Medulla oblongata (tissue), 1 donor: ENCODE data around the gene UBE2K.
"Not testable (repeated sequence)": the region's sequence is repeated elsewhere in the genome, so short reads cannot be mapped to it uniquely, and the experiment has no call there.

Experiments
- DNase-seq: peaks from one replicate; pipeline ENCODE4 v3.0.0-alpha.2; 2015; ENCODE audit errors: extremely low spot score

The UBE2K gene

DNA sequence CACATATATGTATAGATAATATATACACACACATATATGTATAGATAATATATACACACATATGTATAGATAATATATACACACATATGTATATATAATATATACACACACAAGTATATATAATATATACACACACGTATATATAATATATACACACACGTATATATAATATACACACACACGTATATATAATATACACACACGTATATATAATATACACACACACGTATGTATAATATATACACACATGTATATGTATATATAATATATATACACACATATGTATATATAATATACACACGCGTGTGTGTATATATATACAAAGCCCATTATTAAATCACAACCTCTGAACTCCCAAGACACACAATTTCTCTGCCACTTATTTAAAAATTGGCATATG, 8.0 kb upstream of the UBE2K start:
- DNase-seq, result no peak

- DNase-seq, result peak; percentile 60
These were observed 581 bp downstream of the UBE2K start for GRCh38 chr4:39698424-39699009.

DNA sequence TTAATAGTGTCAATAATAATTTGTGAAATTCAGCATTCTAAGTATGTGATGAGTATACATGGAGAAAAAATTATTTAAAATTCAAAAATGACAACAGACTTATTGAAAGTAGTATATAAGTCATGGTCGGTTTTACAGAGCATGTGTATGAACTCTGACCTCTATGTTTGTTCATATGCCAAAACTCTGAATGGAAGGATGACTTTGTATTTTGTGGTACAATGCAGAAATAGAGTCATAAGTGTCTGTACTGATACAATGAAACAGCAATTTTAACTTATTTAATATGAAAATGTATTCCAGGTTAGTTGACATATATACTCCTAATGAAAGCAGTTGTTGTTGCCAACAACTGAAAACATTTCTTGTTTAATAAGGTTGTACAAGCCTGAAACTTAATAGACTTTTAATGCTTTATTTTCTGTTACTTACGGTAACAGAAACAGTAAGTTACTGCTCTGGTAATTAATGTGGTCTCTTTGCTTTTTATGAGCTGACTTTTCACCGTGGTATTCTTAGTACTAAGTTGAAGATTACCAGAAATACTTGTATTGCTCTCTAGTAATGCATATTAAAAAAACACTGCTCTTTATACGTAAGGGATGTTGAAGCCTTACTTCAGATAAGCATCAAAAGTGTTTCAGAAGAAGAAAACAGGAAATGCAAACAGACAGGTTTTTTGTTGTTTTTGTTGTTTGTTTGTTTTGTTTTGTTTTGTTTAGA, 1.9 kb downstream of the UBE2K start:
- DNase-seq, result peak; percentile 22

GRCh38 chr4:39700554-39700953, 2.6 kb downstream of the UBE2K start:
- no peak for DNase-seq

GRCh38 chr4:39702716-39703115, 4.8 kb downstream of the UBE2K start:
- DNase-seq, result no peak

- not testable (repeated sequence) for DNase-seq
These were observed 6.9 kb downstream of the UBE2K start for GRCh38 chr4:39704789-39705188.

DNA sequence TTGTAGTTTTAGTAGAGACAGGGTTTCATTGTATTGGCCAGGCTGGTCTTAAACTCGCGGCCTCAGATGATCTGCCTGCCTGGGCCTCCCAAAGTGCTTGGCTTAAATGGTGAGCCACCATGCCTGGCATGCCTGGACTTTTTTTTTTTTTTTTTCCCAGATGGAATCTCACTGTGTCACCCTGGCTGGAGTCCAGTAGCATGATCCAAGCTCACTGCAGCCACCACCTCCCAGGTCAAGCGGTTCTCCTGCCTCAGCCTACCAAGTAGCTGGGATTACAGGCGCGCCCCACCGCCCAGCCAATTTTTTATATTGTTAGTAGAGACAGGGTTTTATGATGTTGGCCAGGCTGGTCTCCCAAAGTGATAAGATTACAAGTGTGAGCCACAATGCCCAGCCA, 8.4 kb downstream of the UBE2K start:
- no peak for DNase-seq

GRCh38 chr4:39706741-39707511, 9.0 kb downstream of the UBE2K start:
- no peak for DNase-seq

DNA sequence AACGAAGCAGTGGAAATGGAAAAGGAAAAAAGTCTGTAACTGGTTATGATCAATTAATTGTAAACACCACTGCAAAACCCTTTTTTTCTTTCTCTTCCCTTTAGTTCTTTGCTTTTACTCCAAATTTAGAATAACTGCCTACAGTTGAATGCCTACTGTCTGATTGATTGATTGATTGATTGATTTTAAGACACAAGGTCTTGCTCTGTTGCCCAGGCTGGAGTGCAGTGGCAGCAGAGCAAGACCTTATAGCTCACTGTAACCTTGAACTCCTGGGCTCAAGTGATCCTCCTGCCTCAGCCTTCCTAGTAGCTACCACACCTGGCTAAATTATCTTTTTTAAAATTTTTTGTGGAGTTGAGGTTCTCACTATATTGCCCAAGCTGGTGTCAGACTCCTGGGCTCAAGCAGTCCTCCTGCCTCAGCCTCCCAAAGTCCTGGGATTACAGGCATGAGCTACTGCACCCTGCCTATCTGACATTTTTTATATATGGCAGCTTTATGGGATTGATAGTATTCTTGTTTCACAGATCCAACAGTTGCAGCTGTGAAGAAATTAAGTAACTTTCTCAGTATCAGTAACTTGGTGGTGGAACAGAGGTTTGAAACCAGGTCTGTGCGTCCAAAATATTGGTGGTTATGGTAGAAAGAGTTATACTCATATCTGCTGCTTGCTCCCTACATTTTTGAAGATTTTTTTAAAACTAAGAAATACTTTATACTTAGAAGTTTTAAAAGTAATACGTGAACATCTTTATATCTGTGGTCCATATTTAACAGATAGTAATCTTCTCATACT, 12.4 kb downstream of the UBE2K start:
- no peak for DNase-seq

DNA sequence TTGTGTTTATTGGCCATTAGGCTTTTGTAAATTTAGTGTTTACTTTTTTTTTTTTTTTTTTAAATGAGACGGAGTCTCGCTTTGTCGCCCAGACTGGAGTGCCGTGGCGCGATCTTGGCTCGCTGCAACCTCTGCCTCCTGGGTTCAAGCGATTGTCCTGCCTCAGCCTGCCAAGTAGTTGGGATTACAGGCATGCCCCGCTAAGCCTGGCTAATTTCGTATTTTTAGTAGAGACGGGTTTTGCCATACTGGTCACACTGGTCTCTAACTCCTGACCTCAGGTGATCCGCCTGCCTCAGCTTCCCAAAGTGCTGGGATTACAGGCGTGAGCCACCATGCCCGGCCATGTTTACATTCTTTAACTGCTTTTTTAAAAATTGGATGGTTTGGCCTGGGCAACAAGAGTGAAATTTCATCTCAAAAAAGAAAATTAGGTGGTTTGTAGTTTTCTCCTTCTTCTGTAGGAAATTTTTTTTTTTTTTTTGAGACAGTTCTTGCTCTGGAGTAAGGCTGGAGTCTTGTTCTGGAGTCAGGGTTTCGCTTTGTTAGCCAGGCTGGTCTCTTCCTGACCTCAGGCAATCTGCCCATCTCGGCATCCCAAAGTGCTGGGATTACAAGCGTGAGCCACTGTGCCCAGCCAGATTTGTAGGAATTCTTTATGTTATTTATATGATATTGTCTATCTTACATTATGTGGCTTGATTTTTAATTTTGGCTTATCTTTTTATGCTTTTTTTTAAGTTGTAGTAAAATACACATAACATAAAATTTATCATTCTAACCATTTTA, 15.1 kb downstream of the UBE2K start:
- DNase-seq, result no peak

DNA sequence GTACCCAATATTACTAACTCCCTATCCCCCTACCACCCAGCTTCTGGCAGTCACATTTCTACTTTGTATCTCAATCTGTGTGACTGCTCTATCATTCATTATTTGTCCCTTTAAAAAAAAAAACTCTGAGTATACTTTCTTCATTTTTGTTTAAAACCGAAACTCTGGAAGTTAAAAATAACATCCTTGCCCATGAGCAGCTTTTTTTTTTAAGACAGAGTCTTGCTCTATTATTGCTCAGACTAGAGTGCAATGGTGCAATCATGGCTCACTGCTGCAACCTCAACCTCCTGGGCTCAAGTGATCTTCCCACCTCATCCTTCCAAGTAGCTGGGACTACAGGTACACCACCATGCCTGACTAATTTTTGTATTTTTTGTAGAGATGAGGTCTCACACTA, 15.8 kb downstream of the UBE2K start:
- DNase-seq, result no peak

DNA sequence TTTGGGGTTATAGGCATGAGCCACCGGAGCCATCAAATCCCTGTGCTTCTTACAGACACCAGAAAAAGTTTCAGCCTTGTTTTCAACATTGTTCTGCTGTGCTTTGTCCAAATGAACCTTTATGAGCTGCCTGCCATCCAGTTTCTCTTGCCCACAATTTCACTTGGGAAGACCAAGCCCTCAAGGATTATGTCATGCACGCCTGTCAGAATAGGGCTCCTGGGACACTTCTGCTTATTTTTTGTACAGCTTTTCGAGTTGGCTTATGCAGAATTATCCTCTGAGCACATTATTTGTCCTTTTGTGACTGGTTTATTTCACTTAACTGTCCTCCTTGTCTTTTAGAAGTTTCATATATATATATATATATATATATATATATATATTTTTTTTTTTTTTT, 16.2 kb downstream of the UBE2K start:
- DNase-seq, result no peak

DNA sequence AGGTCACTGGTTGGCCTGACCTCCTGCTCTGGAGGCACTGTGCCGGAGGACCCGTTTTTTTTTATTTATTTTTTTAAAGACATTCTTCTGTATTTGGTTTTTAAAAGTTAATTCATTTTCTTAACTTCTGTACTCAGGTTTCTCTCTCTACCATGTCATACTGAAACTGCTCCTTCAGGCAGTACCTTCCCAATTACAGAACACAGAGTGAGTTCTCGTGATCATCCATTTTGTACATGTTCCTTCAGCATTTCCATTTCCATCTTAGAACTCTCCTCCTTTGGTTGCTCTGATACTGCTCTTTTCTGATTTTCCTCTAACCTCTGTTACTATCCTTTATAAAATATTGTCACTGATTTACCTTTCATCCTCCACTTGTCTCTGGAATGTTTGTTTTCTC, 17.9 kb downstream of the UBE2K start:
- DNase-seq, result peak; percentile 41

- no peak for DNase-seq
These were observed 18.4 kb downstream of the UBE2K start for GRCh38 chr4:39716356-39716755.

- DNase-seq, result not testable (repeated sequence)
These were observed 19.8 kb downstream of the UBE2K start for GRCh38 chr4:39717743-39718142.

- DNase-seq, result no peak
These were observed 20.7 kb downstream of the UBE2K start for GRCh38 chr4:39718366-39719323.

- DNase-seq, result no peak
These were observed 22.1 kb downstream of the UBE2K start for GRCh38 chr4:39719804-39720580.

- not testable (repeated sequence) for DNase-seq
These were observed 23.3 kb downstream of the UBE2K start for GRCh38 chr4:39721273-39721672.

- DNase-seq, result no peak
These were observed 23.9 kb downstream of the UBE2K start for GRCh38 chr4:39721788-39722187.
